Neural crest cell (in vitro differentiated cells): ENCODE results near the gene FHOD3. TPM values are rescaled to one million over a fixed set of nuclear protein-coding genes. Genes with fewer than 3 reads are reported as not detected.
A peak's percentile ranks its signal among the peaks of the same experiment; 100 is the strongest.

Source experiments
- DNase-seq: peaks from one replicate; pipeline ENCODE4 v3.0.0; 2021; ENCODE audit warnings: low read depth, mixed read lengths, low spot score
- H3K27ac Mint-ChIP-seq: one replicate; pipeline ENCODE4 v1.8.0; 2021; ENCODE audit warnings: mild to moderate bottlenecking, mixed read lengths; ENCODE audit not compliant: unreplicated experiment
- H3K27me3 Mint-ChIP-seq: 2 replicates; pipeline ENCODE4 v1.8.0; 2021; ENCODE audit warnings: low read depth, mild to moderate bottlenecking, mixed read lengths
- H3K36me3 Mint-ChIP-seq: 2 replicates; pipeline ENCODE4 v1.8.0; 2021; ENCODE audit warnings: low read depth, mild to moderate bottlenecking, mixed read lengths
- H3K4me1 Mint-ChIP-seq: 2 replicates; pipeline ENCODE4 v1.8.0; 2021; ENCODE audit warnings: mixed read lengths
- H3K4me3 Mint-ChIP-seq: one replicate; pipeline ENCODE4 v1.8.0; 2021; ENCODE audit warnings: mild to moderate bottlenecking, mixed read lengths
- H3K9me3 Mint-ChIP-seq: 2 replicates; pipeline ENCODE4 v1.8.0; 2021; ENCODE audit warnings: mixed read lengths
- CTCF ChIP-seq: fragments of 200-600 bp; sonication (generic); conservative IDR thresholded peaks from 2 replicates; pipeline ENCODE4 v1.5.0; 2021; ENCODE audit warnings: antibody characterized with exemption, mild to moderate bottlenecking
- total RNA-seq: library from RNA; stranded (reverse); gene quantifications from 2 replicates; pipeline ENCODE4 v1.2.1, GENCODE V29; 2021

FHOD3 gene
- total RNA-seq, 1 donor from 2014 or later, result 28.6 TPM

- H3K4me1 Mint-ChIP-seq, result peaks cover 20% of the 10 kb centered on the region
- DNase-seq, result no peak
- no peak for TF ChIP-seq CTCF
- H3K4me3 Mint-ChIP-seq, result no peak overlapping the region
- H3K27me3 Mint-ChIP-seq, result no peaks in the 10 kb centered on the region
- no peaks in the 10 kb centered on the region for H3K9me3 Mint-ChIP-seq
- H3K27ac Mint-ChIP-seq, result no peak overlapping the region
- H3K36me3 Mint-ChIP-seq, result no peaks in the 10 kb centered on the region
Observed at GRCh38 chr18:36593001-36593400, 295.5 kb downstream of the FHOD3 start.

GRCh38 chr18:36593641-36594040 is 296.1 kb downstream of the FHOD3 start:
- Mint-ChIP-seq H3K4me3 (no peak overlapping the region), H3K27me3 (no peaks in the 10 kb centered on the region), H3K36me3 (no peaks in the 10 kb centered on the region), H3K27ac (peak overlapping the region; percentile 57), H3K9me3 (no peaks in the 10 kb centered on the region), H3K4me1 (peaks cover 18% of the 10 kb centered on the region)
- no peak for TF ChIP-seq CTCF
- no peak for DNase-seq

- no peaks in the 10 kb centered on the region for H3K9me3 Mint-ChIP-seq
- no peak for TF ChIP-seq CTCF
- no peaks in the 10 kb centered on the region for H3K36me3 Mint-ChIP-seq
- H3K27ac Mint-ChIP-seq, result peak overlapping the region; percentile 78
- H3K27me3 Mint-ChIP-seq, result no peaks in the 10 kb centered on the region
- no peak for DNase-seq
- H3K4me1 Mint-ChIP-seq, result peaks cover 13% of the 10 kb centered on the region
- no peak overlapping the region for H3K4me3 Mint-ChIP-seq
Observed at GRCh38 chr18:36594621-36595020, 297.1 kb downstream of the FHOD3 start.

GRCh38 chr18:36595046-36595817 is 297.7 kb downstream of the FHOD3 start:
- Mint-ChIP-seq H3K27me3 (no peaks in the 10 kb centered on the region), H3K4me3 (no peak overlapping the region), H3K36me3 (no peaks in the 10 kb centered on the region), H3K27ac (peak overlapping the region; percentile 71), H3K4me1 (peaks cover 11% of the 10 kb centered on the region), H3K9me3 (no peaks in the 10 kb centered on the region)
- no peak for DNase-seq
- no peak for TF ChIP-seq CTCF

GRCh38 chr18:36595818-36596215 is 298.3 kb downstream of the FHOD3 start:
- H3K27ac Mint-ChIP-seq, result no peak overlapping the region
- no peak overlapping the region for H3K4me3 Mint-ChIP-seq
- no peaks in the 10 kb centered on the region for H3K27me3 Mint-ChIP-seq
- no peak for DNase-seq
- TF ChIP-seq CTCF, result no peak
- peaks cover 11% of the 10 kb centered on the region for H3K4me1 Mint-ChIP-seq
- no peaks in the 10 kb centered on the region for H3K36me3 Mint-ChIP-seq
- H3K9me3 Mint-ChIP-seq, result no peaks in the 10 kb centered on the region
